Endothelial cell of umbilical vein (primary cell): ENCODE measurements around the gene SUGCT. TPM values are rescaled to one million over a fixed set of nuclear protein-coding genes. Genes with fewer than 3 reads are reported as not detected.

Experiments
- BruUV-seq: library from RNA; stranded (reverse); fragments of 400-500 nt; replicated peaks from 2 replicates; lab custom pipeline; 2021; lab: Mats Ljungman, UMichigan
- CTCF ChIA-PET: fragments of 300-600, 350-600 bp; sonication (Branson Sonifier 250); formaldehyde crosslinking; loops from one replicate; lab custom pipeline; 2021; ENCODE audit warnings: antibody characterized with exemption, inconsistent platforms; lab: Charles Lee
- POLR2A ChIA-PET: fragments of 300-600, 350-600 bp; sonication (Branson Sonifier 250); formaldehyde crosslinking; loops from one replicate; lab custom pipeline; 2021; ENCODE audit warnings: antibody characterized with exemption, inconsistent platforms; lab: Charles Lee
- DNase-seq: peaks from one replicate; pipeline ENCODE4 v3.0.0-alpha.2; 2011; ENCODE audit warnings: low read depth, low spot score
- FAIRE-seq: peaks from 2 replicates; lab custom pipeline; 2011; peaks lifted over from hg19 to GRCh38; lab: Jason Lieb, UNC
- H2AFZ ChIP-seq: 2 replicates; pipeline ENCODE4 v1.6.0; 2012; ENCODE audit warnings: low read depth, low read length, control low read depth, inconsistent platforms
- H3K27ac ChIP-seq: 2 replicates; pipeline ENCODE4 v1.5.1; 2011; ENCODE audit warnings: low read depth, mild to moderate bottlenecking, control low read depth, low read length, moderate library complexity; ENCODE audit not compliant: insufficient read depth
- H3K27me3 ChIP-seq, 2 experiments: 2 replicates each; pipeline versions ENCODE4 v1.6.0 to v1.6.1; 2011; ENCODE audit warnings: low read length in 2 of 2, mixed read lengths in 1 of 2; ENCODE audit not compliant: control insufficient read depth in 2 of 2, insufficient read depth in 2 of 2
- H3K36me3 ChIP-seq, 2 experiments: 2 replicates in 1 of 2; 3 replicates in 1 of 2; pipeline ENCODE4 v1.5.1; 2011; ENCODE audit warnings: low read length in 2 of 2, mild to moderate bottlenecking in 1 of 2, moderate library complexity in 1 of 2; ENCODE audit not compliant: control insufficient read depth in 2 of 2, insufficient read depth in 2 of 2; ENCODE audit errors: extremely low read depth in 1 of 2
- H3K4me1 ChIP-seq: 3 replicates; pipeline ENCODE4 v1.5.1; 2011; ENCODE audit warnings: mild to moderate bottlenecking, low read length; ENCODE audit not compliant: control insufficient read depth, insufficient read depth; ENCODE audit errors: extremely low read depth
- H3K4me2 ChIP-seq: 2 replicates; pipeline ENCODE4 v1.6.1; 2011; ENCODE audit warnings: low read length, control low read depth, mixed read lengths; ENCODE audit not compliant: insufficient read depth
- H3K4me3 ChIP-seq, 3 experiments: fragments of 200-600 bp in 1 of 3; sonication (generic), shearing (Covaris generic) in 1 of 3; replicated peaks in 1 of 3; 2 replicates each; pipeline ENCODE4 v1.5.1; 2011 to 2016; ENCODE audit warnings: control low read depth in 3 of 3, low read length in 3 of 3, mild to moderate bottlenecking in 2 of 3, inconsistent platforms in 1 of 3, low read depth in 1 of 3, moderate library complexity in 1 of 3; ENCODE audit not compliant: insufficient read depth in 1 of 3
- H3K79me2 ChIP-seq: 2 replicates; pipeline ENCODE4 v1.6.0; 2012; ENCODE audit warnings: low read length, inconsistent platforms; ENCODE audit not compliant: control insufficient read depth, insufficient read depth
- H3K9ac ChIP-seq: replicated peaks from 2 replicates; pipeline ENCODE3; 2011; ENCODE audit warnings: low read length, control low read depth; ENCODE audit not compliant: insufficient read depth; ENCODE audit errors: extremely low read depth
- H3K9me1 ChIP-seq: replicated peaks from 3 replicates; pipeline ENCODE4 v1.6.0; 2011; ENCODE audit warnings: mild to moderate bottlenecking, low read length; ENCODE audit not compliant: control insufficient read depth, insufficient read depth; ENCODE audit errors: extremely low read depth
- H3K9me3 ChIP-seq: replicated peaks from 2 replicates; pipeline ENCODE4 v1.5.1; 2012; ENCODE audit warnings: low read length, inconsistent platforms; ENCODE audit not compliant: control insufficient read depth, insufficient read depth
- H4K20me1 ChIP-seq: replicated peaks from 2 replicates; pipeline ENCODE3; 2011; ENCODE audit warnings: mild to moderate bottlenecking, low read length; ENCODE audit not compliant: control insufficient read depth, insufficient read depth; ENCODE audit errors: extremely low read depth
- CTCF ChIP-seq, 2 donors: IDR thresholded peaks; 1 replicate in 1 of 2; 2 replicates in 1 of 2; pipeline ENCODE4 v1.5.1; 2011; ENCODE audit warnings: low read length in 2 of 2, mild to moderate bottlenecking in 2 of 2, moderate library complexity in 2 of 2, control low read depth in 1 of 2, inconsistent platforms in 1 of 2, low read depth in 1 of 2; ENCODE audit not compliant: insufficient read depth in 1 of 2; ENCODE audit errors: extremely low read depth in 1 of 2
- EZH2 ChIP-seq: IDR thresholded peaks from 2 replicates; pipeline ENCODE4 v1.6.1; 2012; ENCODE audit warnings: borderline replicate concordance, low read depth, mild to moderate bottlenecking, moderate library complexity, low read length, inconsistent platforms; ENCODE audit not compliant: severe bottlenecking
- FOS ChIP-seq: IDR thresholded peaks from 2 replicates; pipeline ENCODE4 v1.6.1; 2011; ENCODE audit warnings: mild to moderate bottlenecking, low read length, moderate library complexity, borderline replicate concordance; ENCODE audit not compliant: insufficient read depth
- GATA2 ChIP-seq: IDR thresholded peaks from 2 replicates; pipeline ENCODE4 v1.7.0; 2011; ENCODE audit warnings: low read depth, mild to moderate bottlenecking, moderate library complexity, mixed read lengths, low read length; ENCODE audit not compliant: insufficient read length, insufficient read depth
- JUN ChIP-seq: IDR thresholded peaks from 2 replicates; pipeline ENCODE4 v1.6.1; 2011; ENCODE audit warnings: borderline replicate concordance, low read depth; ENCODE audit not compliant: insufficient read length, insufficient read depth
- MAX ChIP-seq: IDR thresholded peaks from 2 replicates; pipeline ENCODE4 v1.6.1; 2011; ENCODE audit not compliant: insufficient read depth, insufficient read length
- MYC ChIP-seq: IDR thresholded peaks from one replicate; pipeline ENCODE4 v1.6.1; 2011; ENCODE audit warnings: mild to moderate bottlenecking, low read depth, low read length
- POLR2A ChIP-seq: IDR thresholded peaks from 2 replicates; pipeline ENCODE4 v1.6.1; 2012; ENCODE audit warnings: low read depth, mild to moderate bottlenecking, control low read depth, low read length
- POLR2AphosphoS5 ChIP-seq: IDR thresholded peaks from 2 replicates; pipeline ENCODE4 v1.6.1; 2012; ENCODE audit warnings: low read depth, mild to moderate bottlenecking, control low read depth, low read length, moderate library complexity; ENCODE audit not compliant: insufficient read depth
- dilution Hi-C: fragments of 300-500 bp; cut with MboI; formaldehyde crosslinking; loops from one replicate; pipeline ENCODE4 v1.15.0; 2019; ENCODE audit warnings: low sequenced_read_pairs; ENCODE audit not compliant: extremely low pct_ligation_motif_present
- intact Hi-C: fragments of 100-400 bp; cut with micrococcal nuclease; formaldehyde crosslinking; loops from one replicate; pipeline ENCODE4 v1.10.0; 2022
- polyA plus RNA-seq, 4 experiments: library from polyadenylated mRNA; depleted of rRNA in 3 of 4; stranded (reverse) in 3 of 4; unstranded in 1 of 4; fragments of >200 nt; gene quantifications; 2 replicates each; pipeline versions ENCODE4 v1.2.1 to v1.2.3, GENCODE V29; 2011 to 2012; ENCODE audit warnings: missing spikeins in 1 of 4
- total RNA-seq: library from RNA; stranded (reverse); gene quantifications from 2 replicates; pipeline ENCODE4 v1.2.3, GENCODE V29; 2021

SUGCT gene
- total and polyA plus RNA-seq, 2 donors (not counting 3 experiments of a cell fraction or from before 2014, with no cell fraction given): 1.2 to 1.4 TPM

- no TSS peak for BruUV-seq
- dilution Hi-C loops: no loop called here
These were observed 746.7 kb downstream of the SUGCT start for GRCh38 chr7:40881405-40881926.

More at GRCh38 chr7:40881405-40881926, 746.7 kb downstream of the SUGCT start:
- H4K20me1 ChIP-seq: no peaks in the 10 kb centered on the region
- no peak overlapping the region for H3K4me2 ChIP-seq
- H3K27ac ChIP-seq: no peak overlapping the region
- no peaks in the 10 kb centered on the region for H3K9me1 ChIP-seq
- intact Hi-C loops: no loop called here
- H3K36me3 ChIP-seq: no peaks in the 10 kb centered on the region
- ChIA-PET POLR2A (no interaction called here), CTCF (interaction anchor here (1.2 to 1.4 kb wide), 2 partner anchors 649 to 830 kb away, joined by 3 read pairs; no protein-coding TSS in a partner anchor)
- H3K79me2 ChIP-seq: no peaks in the 10 kb centered on the region
- DNase-seq (peak; percentile 4), FAIRE-seq (no peak)
- H3K27me3 ChIP-seq: peaks cover 0 to 3% of the 10 kb centered on the region in 2 experiments
- H2AFZ ChIP-seq: no peak overlapping the region
- no peak overlapping the region for H3K4me3 ChIP-seq
- H3K4me1 ChIP-seq: peaks cover 9% of the 10 kb centered on the region
- H3K9ac ChIP-seq: no peak overlapping the region
- no peaks in the 10 kb centered on the region for H3K9me3 ChIP-seq
- no peak for TF ChIP-seq JUN
- TF ChIP-seq MYC: no peak
- TF ChIP-seq POLR2A: no peak
- no peak for TF ChIP-seq POLR2AphosphoS5
- TF ChIP-seq MAX: no peak
- no peak for TF ChIP-seq GATA2
- no peak for TF ChIP-seq EZH2
- no peak for TF ChIP-seq FOS
- no peak for TF ChIP-seq CTCF (IDR thresholded peaks at IDR 0.05; ENCODE audit: extremely low read depth in 1 of 2, insufficient read depth in 1 of 2, low read depth in 1 of 2, low read length in 2 of 2)
